Keratinocyte (primary cell): Measurements from ENCODE around the gene SERPINI1.

Source experiments
- EZH2 ChIP-seq: IDR thresholded peaks from one replicate; pipeline ENCODE4 v1.6.1; 2012; ENCODE audit warnings: inconsistent platforms, mild to moderate bottlenecking, low read length, moderate library complexity
- TF ChIP-seq, protein P1 (sequence below), 3 experiments: IDR thresholded peaks in 1 of 3; conservative IDR thresholded peaks in 1 of 3; optimal IDR thresholded peaks in 1 of 3; 2 replicates in 2 of 3; 3 replicates in 1 of 3; pipeline versions ENCODE3 to v1.5.1; 2011; ENCODE audit warnings: low read length in 3 of 3, mild to moderate bottlenecking in 3 of 3, moderate library complexity in 2 of 3, control low read depth in 1 of 3, inconsistent platforms in 1 of 3; ENCODE audit not compliant: insufficient read depth in 2 of 3; ENCODE audit errors: extremely low read depth in 1 of 3

DNA sequence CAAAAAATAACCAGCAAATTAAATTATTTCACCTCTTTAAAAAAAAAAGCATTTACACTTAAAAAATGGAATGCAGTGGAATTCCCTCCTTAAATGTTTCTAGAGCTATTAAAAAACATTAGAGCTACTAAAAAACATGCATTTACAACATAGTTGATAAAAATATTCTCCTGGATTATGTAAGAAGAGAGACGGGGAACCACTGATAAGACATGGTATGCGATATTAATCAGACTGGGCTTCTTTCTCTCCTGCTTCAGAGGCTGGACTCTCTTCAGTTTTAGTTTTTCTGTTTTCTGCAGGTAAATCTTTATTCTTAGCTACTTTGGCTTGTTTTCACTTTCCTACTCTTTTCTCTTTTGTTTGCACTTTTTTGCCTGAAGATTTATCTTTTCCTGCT is 41.4 kb upstream of the SERPINI1 start:
- TF ChIP-seq, protein P1, sequence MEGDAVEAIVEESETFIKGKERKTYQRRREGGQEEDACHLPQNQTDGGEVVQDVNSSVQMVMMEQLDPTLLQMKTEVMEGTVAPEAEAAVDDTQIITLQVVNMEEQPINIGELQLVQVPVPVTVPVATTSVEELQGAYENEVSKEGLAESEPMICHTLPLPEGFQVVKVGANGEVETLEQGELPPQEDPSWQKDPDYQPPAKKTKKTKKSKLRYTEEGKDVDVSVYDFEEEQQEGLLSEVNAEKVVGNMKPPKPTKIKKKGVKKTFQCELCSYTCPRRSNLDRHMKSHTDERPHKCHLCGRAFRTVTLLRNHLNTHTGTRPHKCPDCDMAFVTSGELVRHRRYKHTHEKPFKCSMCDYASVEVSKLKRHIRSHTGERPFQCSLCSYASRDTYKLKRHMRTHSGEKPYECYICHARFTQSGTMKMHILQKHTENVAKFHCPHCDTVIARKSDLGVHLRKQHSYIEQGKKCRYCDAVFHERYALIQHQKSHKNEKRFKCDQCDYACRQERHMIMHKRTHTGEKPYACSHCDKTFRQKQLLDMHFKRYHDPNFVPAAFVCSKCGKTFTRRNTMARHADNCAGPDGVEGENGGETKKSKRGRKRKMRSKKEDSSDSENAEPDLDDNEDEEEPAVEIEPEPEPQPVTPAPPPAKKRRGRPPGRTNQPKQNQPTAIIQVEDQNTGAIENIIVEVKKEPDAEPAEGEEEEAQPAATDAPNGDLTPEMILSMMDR (optimal IDR thresholded peaks at IDR 0.05 in 1 of 3, IDR thresholded peaks at IDR 0.05 in 1 of 3, conservative IDR thresholded peaks at IDR 0.05 in 1 of 3; ENCODE audit: extremely low read depth in 1 of 3, insufficient read depth in 2 of 3, low read length in 3 of 3) = no peak
- TF ChIP-seq EZH2 = no peak
